Measurements from ENCODE around the gene SLC6A12.

DNA sequence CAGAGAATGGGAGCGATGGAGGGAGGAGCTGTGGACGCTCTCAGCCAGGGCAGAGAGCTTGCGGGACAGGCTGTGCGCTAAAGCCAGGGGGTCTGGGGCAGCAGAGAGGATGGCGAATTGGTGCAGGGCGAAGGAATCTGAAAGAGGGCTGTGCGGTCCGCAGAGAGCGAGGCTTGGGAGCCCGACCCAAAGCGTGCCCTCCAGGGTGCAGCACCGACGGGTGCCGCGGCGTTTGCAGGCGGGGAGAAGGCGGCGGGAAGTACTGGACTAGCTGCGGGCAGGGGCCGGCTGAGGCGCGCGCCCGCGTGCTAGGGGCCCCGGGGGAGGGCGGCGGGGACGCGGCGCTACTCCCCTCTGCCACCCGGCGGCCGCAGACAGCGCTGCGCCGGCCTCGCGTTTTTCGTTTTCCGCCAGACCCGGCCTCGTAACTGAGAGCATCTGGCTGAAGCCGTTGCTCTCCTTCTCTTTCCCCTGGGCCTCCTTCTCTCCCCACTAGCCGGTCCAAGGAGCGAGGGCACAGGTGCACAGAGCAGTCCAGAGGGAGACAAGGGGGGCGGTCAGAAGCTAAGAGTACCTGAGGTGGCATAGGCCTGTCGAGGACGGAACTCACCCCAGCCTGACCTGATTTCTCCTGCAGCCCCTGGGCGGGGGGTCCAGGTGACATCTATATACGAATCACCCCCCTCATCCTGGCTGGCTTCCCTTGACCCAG lies 24.9 kb downstream of the SLC6A12 start:
- TF ChIP-seq CTCF (conservative IDR thresholded peaks at IDR 0.05; ENCODE audit: low read depth, low read length) (peak; percentile 61), EZH2 (IDR thresholded peaks at IDR 0.05; ENCODE audit: low read length, unreplicated experiment) (no peak)
